ENCODE results near the gene CTDP1.

Gene CTDP1

GRCh38 chr18:79769698-79770500 is 90.3 kb downstream of the CTDP1 start:
- DNase-seq: no peak

- DNase-seq: no peak
Measured at GRCh38 chr18:79770501-79770815, 90.9 kb downstream of the CTDP1 start.

- DNase-seq: no peak
Measured at GRCh38 chr18:79770826-79771225, 91.2 kb downstream of the CTDP1 start.

GRCh38 chr18:79771446-79772107 is 92.0 kb downstream of the CTDP1 start:
- DNase-seq: no peak

GRCh38 chr18:79772108-79772864 is 92.7 kb downstream of the CTDP1 start:
- no peak for DNase-seq

GRCh38 chr18:79772865-79773696 is 93.5 kb downstream of the CTDP1 start:
- no peak for DNase-seq

- DNase-seq: no peak
Measured at GRCh38 chr18:79774111-79774510, 94.5 kb downstream of the CTDP1 start.

GRCh38 chr18:79775441-79776221 is 96.0 kb downstream of the CTDP1 start:
- no peak for DNase-seq

- no peak for DNase-seq
Measured at GRCh38 chr18:79776674-79777073, 97.1 kb downstream of the CTDP1 start.

GRCh38 chr18:79778291-79778791 is 98.7 kb downstream of the CTDP1 start:
- DNase-seq: no peak

- DNase-seq: no peak
Measured at GRCh38 chr18:79779021-79779699, 99.6 kb downstream of the CTDP1 start.

GRCh38 chr18:79779700-79780190 is 100.1 kb downstream of the CTDP1 start:
- no peak for DNase-seq

- no peak for DNase-seq
Measured at GRCh38 chr18:79780547-79780946, 100.9 kb downstream of the CTDP1 start.

GRCh38 chr18:79781331-79781941 is 101.8 kb downstream of the CTDP1 start:
- no peak for DNase-seq

GRCh38 chr18:79782566-79783308 is 103.1 kb downstream of the CTDP1 start:
- DNase-seq: no peak

GRCh38 chr18:79784071-79784913 is 104.7 kb downstream of the CTDP1 start:
- no peak for DNase-seq

- no peak for DNase-seq
Measured at GRCh38 chr18:79784965-79785770, 105.6 kb downstream of the CTDP1 start.

GRCh38 chr18:79785831-79786230 is 106.2 kb downstream of the CTDP1 start:
- DNase-seq: no peak

All from SHP77 (cell line).